HepG2 (cell line): ENCODE data around the gene MRPL20. TPM values are rescaled to one million over a fixed set of nuclear protein-coding genes. Genes with fewer than 3 reads are reported as not detected.

Source experiments
- ADNP ChIP-seq: sonication (generic); formaldehyde crosslinking; IDR thresholded peaks from 2 replicates; pipeline ENCODE4 v1.4.0; 2020; ENCODE audit warnings: missing genetic modification reagents
- AFF4 ChIP-seq: sonication (generic); formaldehyde crosslinking; IDR thresholded peaks from 2 replicates; pipeline ENCODE4 v1.4.0; 2020; ENCODE audit warnings: missing genetic modification reagents
- EED ChIP-seq: sonication (generic); formaldehyde crosslinking; IDR thresholded peaks from 2 replicates; pipeline ENCODE4 v1.5.0; 2020; ENCODE audit warnings: mild to moderate bottlenecking, missing genetic modification reagents
- FOXA1 ChIP-seq, 2 experiments: fragments of 450-650 bp in 1 of 2; sonication (generic) in 1 of 2; formaldehyde crosslinking in 1 of 2; IDR thresholded peaks; 2 replicates each; pipeline versions ENCODE4 v1.4.0 to v1.6.1; 2016 to 2020; ENCODE audit warnings: missing genetic modification reagents in 1 of 2
- HNF4G ChIP-seq, 2 experiments: sonication (generic) in 1 of 2; formaldehyde crosslinking in 1 of 2; IDR thresholded peaks; 2 replicates each; pipeline versions ENCODE4 v1.4.0 to v1.6.1; 2011 to 2020; ENCODE audit warnings: borderline replicate concordance in 2 of 2, low read depth in 2 of 2, mild to moderate bottlenecking in 2 of 2, low read length in 1 of 2, missing genetic modification reagents in 1 of 2, moderate library complexity in 1 of 2
- MAFK ChIP-seq, 2 experiments: IDR thresholded peaks in 1 of 2; conservative IDR thresholded peaks in 1 of 2; 2 replicates each; pipeline ENCODE4 v1.6.1; 2011; ENCODE audit warnings: improper control_type of control experiment in 2 of 2, low read length in 2 of 2
- MXD3 ChIP-seq: IDR thresholded peaks from 2 replicates; pipeline ENCODE4 v1.6.1; 2016; ENCODE audit warnings: mild to moderate bottlenecking, missing biosample characterization, missing genetic modification reagents
- NFKB2 ChIP-seq: sonication (generic); formaldehyde crosslinking; IDR thresholded peaks from 2 replicates; pipeline ENCODE4 v1.4.0; 2020; ENCODE audit warnings: missing genetic modification reagents, borderline replicate concordance
- PITX1 ChIP-seq: sonication (generic); formaldehyde crosslinking; IDR thresholded peaks from 2 replicates; pipeline ENCODE4 v1.5.1; 2020; ENCODE audit warnings: mild to moderate bottlenecking, missing genetic modification reagents
- RCOR2 ChIP-seq: IDR thresholded peaks from 2 replicates; pipeline ENCODE4 v1.6.1; 2016; ENCODE audit warnings: missing biosample characterization, missing genetic modification reagents
- SMAD9 ChIP-seq: sonication (generic); formaldehyde crosslinking; IDR thresholded peaks from 2 replicates; pipeline ENCODE4 v1.5.1; 2020; ENCODE audit warnings: mild to moderate bottlenecking, missing genetic modification reagents
- SRY ChIP-seq: sonication (generic); formaldehyde crosslinking; IDR thresholded peaks from 2 replicates; pipeline ENCODE4 v1.8.0; 2022; ENCODE audit warnings: mild to moderate bottlenecking, missing genetic modification reagents
- YEATS4 ChIP-seq: sonication (generic); formaldehyde crosslinking; IDR thresholded peaks from 2 replicates; pipeline ENCODE4 v1.4.0; 2020; ENCODE audit warnings: missing genetic modification reagents, borderline replicate concordance
- ZNF329 ChIP-seq: sonication (generic); formaldehyde crosslinking; IDR thresholded peaks from 2 replicates; pipeline ENCODE4 v1.9.0; 2021; ENCODE audit warnings: low read depth, mild to moderate bottlenecking, missing genetic modification reagents
- ZNF558 ChIP-seq: sonication (generic); formaldehyde crosslinking; IDR thresholded peaks from 2 replicates; pipeline ENCODE4 v1.9.0; 2022; ENCODE audit warnings: mild to moderate bottlenecking, missing genetic modification reagents, borderline replicate concordance
- ZNF782 ChIP-seq: sonication (generic); formaldehyde crosslinking; IDR thresholded peaks from 2 replicates; pipeline ENCODE4 v1.4.0; 2020; ENCODE audit warnings: missing genetic modification reagents, mild to moderate bottlenecking, borderline replicate concordance
- ZNF891 ChIP-seq: sonication (generic); formaldehyde crosslinking; IDR thresholded peaks from 2 replicates; pipeline ENCODE4 v1.5.0; 2020; ENCODE audit warnings: mild to moderate bottlenecking, missing genetic modification reagents
- polyA plus RNA-seq, 8 experiments: library from polyadenylated mRNA; depleted of rRNA in 3 of 8; stranded (reverse) in 7 of 8; unstranded in 1 of 8; fragments of >200 nt; fragmentation: Illumina TruSeq in 4 of 8; extraction: Trizol in 4 of 8; gene quantifications; 2 replicates each; pipeline versions ENCODE4 v1.2.1 to v1.2.3, GENCODE V29; 2011 to 2016; ENCODE audit warnings: low read depth in 4 of 8, missing spikeins in 1 of 8, mixed read lengths in 1 of 8; ENCODE audit not compliant: insufficient read depth in 1 of 8
- total RNA-seq, 5 experiments: library from RNA; depleted of rRNA; stranded (reverse); fragments of >200 nt; fragmentation: Illumina TruSeq; extraction: Trizol; gene quantifications; 2 replicates each; pipeline ENCODE4 v1.2.3, GENCODE V29; 2016; ENCODE audit warnings: low read depth in 1 of 5
- TF ChIP-seq, protein P1 (sequence below): sonication (generic); formaldehyde crosslinking; IDR thresholded peaks from 2 replicates; pipeline ENCODE4 v1.4.0; 2020; ENCODE audit warnings: missing genetic modification reagents, low read depth, mild to moderate bottlenecking, borderline replicate concordance
- TF ChIP-seq, protein P2 (sequence below): sonication (generic); formaldehyde crosslinking; IDR thresholded peaks from 2 replicates; pipeline ENCODE4 v1.5.0; 2020; ENCODE audit warnings: mild to moderate bottlenecking, missing genetic modification reagents
- TF ChIP-seq, protein P3 (sequence below): sonication (generic); formaldehyde crosslinking; IDR thresholded peaks from 2 replicates; pipeline ENCODE4 v1.4.0; 2020; ENCODE audit warnings: missing genetic modification reagents

Gene MRPL20
- total and polyA plus RNA-seq, 2 of the 13 experiments (the other 11 are each of a cell fraction or from before 2014, with no cell fraction given), result 59.2 to 127 TPM

- TF ChIP-seq AFF4 (CRISPR knock-in tag), result 0 out of 2 replicates have a peak, but pooled peaks have one; percentile 24
- TF ChIP-seq ZNF558 (CRISPR knock-in tag), result peak; percentile 35; the same call in 1 of the 2 replicates
- TF ChIP-seq RCOR2, result no peak
- peak; percentile 54; the same call in 1 of the 2 replicates for TF ChIP-seq ZNF891 (CRISPR knock-in tag)
- no peak for TF ChIP-seq ZNF782 (CRISPR knock-in tag)
- TF ChIP-seq YEATS4 (CRISPR knock-in tag), result 0 out of 2 replicates have a peak, but pooled peaks have one; percentile 13
- TF ChIP-seq PITX1 (CRISPR knock-in tag), result no peak
- no peak for TF ChIP-seq FOXA1 (IDR thresholded peaks at IDR 0.05)
- no peak for TF ChIP-seq FOXA1 (CRISPR knock-in tag; IDR thresholded peaks at IDR 0.05)
- no peak for TF ChIP-seq SMAD9 (CRISPR knock-in tag)
- no peak for TF ChIP-seq ADNP
- 0 out of 2 replicates have a peak, but pooled peaks have one; percentile 26 for TF ChIP-seq SRY
- TF ChIP-seq, protein P1, sequence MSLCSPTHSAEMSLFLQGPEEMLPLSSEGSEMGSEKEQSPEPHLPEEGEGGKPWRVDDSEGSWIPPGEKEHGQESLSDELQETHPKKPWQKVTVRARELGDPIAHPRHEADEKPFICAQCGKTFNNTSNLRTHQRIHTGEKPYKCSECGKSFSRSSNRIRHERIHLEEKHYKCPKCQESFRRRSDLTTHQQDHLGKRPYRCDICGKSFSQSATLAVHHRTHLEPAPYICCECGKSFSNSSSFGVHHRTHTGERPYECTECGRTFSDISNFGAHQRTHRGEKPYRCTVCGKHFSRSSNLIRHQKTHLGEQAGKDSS (CRISPR knock-in tag), result no peak
- 0 out of 2 replicates have a peak, but pooled peaks have one; percentile 10 for TF ChIP-seq MXD3
- 0 out of 2 replicates have a peak, but pooled peaks have one; percentile 26 for TF ChIP-seq EED (CRISPR knock-in tag)
- TF ChIP-seq, protein P2, sequence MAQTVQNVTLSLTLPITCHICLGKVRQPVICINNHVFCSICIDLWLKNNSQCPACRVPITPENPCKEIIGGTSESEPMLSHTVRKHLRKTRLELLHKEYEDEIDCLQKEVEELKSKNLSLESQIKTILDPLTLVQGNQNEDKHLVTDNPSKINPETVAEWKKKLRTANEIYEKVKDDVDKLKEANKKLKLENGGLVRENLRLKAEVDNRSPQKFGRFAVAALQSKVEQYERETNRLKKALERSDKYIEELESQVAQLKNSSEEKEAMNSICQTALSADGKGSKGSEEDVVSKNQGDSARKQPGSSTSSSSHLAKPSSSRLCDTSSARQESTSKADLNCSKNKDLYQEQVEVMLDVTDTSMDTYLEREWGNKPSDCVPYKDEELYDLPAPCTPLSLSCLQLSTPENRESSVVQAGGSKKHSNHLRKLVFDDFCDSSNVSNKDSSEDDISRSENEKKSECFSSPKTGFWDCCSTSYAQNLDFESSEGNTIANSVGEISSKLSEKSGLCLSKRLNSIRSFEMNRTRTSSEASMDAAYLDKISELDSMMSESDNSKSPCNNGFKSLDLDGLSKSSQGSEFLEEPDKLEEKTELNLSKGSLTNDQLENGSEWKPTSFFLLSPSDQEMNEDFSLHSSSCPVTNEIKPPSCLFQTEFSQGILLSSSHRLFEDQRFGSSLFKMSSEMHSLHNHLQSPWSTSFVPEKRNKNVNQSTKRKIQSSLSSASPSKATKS, result no peak
- peak; percentile 39 to 59; a peak in 3 of 4 replicates for TF ChIP-seq MAFK (conservative IDR thresholded peaks at IDR 0.05 in 1 of 2, IDR thresholded peaks at IDR 0.05 in 1 of 2; ENCODE audit: low read length in 2 of 2)
- TF ChIP-seq, protein P3, sequence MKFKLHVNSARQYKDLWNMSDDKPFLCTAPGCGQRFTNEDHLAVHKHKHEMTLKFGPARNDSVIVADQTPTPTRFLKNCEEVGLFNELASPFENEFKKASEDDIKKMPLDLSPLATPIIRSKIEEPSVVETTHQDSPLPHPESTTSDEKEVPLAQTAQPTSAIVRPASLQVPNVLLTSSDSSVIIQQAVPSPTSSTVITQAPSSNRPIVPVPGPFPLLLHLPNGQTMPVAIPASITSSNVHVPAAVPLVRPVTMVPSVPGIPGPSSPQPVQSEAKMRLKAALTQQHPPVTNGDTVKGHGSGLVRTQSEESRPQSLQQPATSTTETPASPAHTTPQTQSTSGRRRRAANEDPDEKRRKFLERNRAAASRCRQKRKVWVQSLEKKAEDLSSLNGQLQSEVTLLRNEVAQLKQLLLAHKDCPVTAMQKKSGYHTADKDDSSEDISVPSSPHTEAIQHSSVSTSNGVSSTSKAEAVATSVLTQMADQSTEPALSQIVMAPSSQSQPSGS (CRISPR knock-in tag), result peak; percentile 7; the same call in 1 of the 2 replicates
- peak; percentile 37; the same call in 1 of the 2 replicates for TF ChIP-seq NFKB2 (CRISPR knock-in tag)
- TF ChIP-seq HNF4G (IDR thresholded peaks at IDR 0.05; ENCODE audit: borderline replicate concordance, low read depth, low read length), result peak; percentile 47; the same call in 1 of the 2 replicates
- no peak; the same call in 1 of the 2 replicates for TF ChIP-seq HNF4G (CRISPR knock-in tag; IDR thresholded peaks at IDR 0.05; ENCODE audit: borderline replicate concordance, low read depth)
- TF ChIP-seq ZNF329 (CRISPR knock-in tag), result no peak
Observed at GRCh38 chr1:1357871-1358432, 49.1 kb downstream of the MRPL20 start (continued).
